SK-N-MC (cell line): Measurements from ENCODE around the gene TPGS1.

Experiments
- EZH2 ChIP-seq: fragments of 200-600 bp; sonication (generic); IDR thresholded peaks from one replicate; pipeline ENCODE4 v1.6.1; 2017; ENCODE audit warnings: antibody characterized with exemption
- POLR2AphosphoS5 ChIP-seq: IDR thresholded peaks from 2 replicates; pipeline ENCODE4 v1.6.1; 2012; ENCODE audit warnings: mild to moderate bottlenecking, low read depth, low read length, borderline replicate concordance

DNA sequence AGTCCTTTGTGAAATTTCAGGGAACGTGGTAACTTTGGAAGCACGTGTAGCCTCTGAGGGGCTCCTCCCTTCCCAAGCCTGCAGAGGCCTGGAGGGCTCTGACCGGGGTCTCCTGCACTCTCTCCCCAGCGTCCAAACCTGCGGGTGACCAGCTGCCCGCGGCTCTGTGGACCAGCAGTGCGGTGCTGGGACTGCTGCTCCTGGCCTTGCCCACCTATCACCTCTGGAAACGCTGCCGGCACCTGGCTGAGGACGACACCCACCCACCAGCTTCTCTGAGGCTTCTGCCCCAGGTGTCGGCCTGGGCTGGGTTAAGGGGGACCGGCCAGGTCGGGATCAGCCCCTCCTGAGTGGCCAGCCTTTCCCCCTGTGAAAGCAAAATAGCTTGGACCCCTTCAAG lies 2.7 kb upstream of the TPGS1 start:
- TF ChIP-seq POLR2AphosphoS5 (no peak), EZH2 (no peak)
